ENCODE results near the gene HSPA8. TPM values are rescaled to one million over a fixed set of nuclear protein-coding genes. Genes with fewer than 3 reads are reported as not detected.

The HSPA8 gene
- total and polyA plus RNA-seq, 2 of the 13 experiments (the other 11 are each of a cell fraction or from before 2014, with no cell fraction given), result 936 to 2,151 TPM

GRCh38 chr11:123065621-123066020 is 3.7 kb upstream of the HSPA8 start:
- Histone ChIP-seq H3K4me1 (ENCODE audit: insufficient read depth, low read length) (peaks cover 19% of the 10 kb centered on the region), H3K9ac (ENCODE audit: insufficient read depth, low read depth, low read length) (no peak overlapping the region), H4K20me1 (ENCODE audit: insufficient read depth, low read length) (peaks cover 10% of the 10 kb centered on the region), H3K27ac (ENCODE audit: extremely low read length, insufficient read depth, low read length) (no peak overlapping the region), H3K79me2 (ENCODE audit: insufficient read depth, low read length) (peaks cover 33% of the 10 kb centered on the region), H3K27me3 (ENCODE audit: control insufficient read depth in 1 of 2, insufficient read depth in 2 of 2, low read length in 2 of 2) (no peaks in the 10 kb centered on the region; a peak in 1 of 5 replicates), H3K4me3 (replicated peaks in 1 of 3; ENCODE audit: insufficient read depth in 1 of 3, low read depth in 2 of 3, low read length in 3 of 3) (no peak overlapping the region), H3K9me3 (ENCODE audit: low read length) (no peaks in the 10 kb centered on the region), H2AFZ (ENCODE audit: low read length) (no peak overlapping the region), H3K36me3 (replicated peaks in 1 of 2; ENCODE audit: control insufficient read depth in 1 of 2, insufficient read depth in 2 of 2, low read length in 2 of 2) (peaks cover 0 to 5% of the 10 kb centered on the region in 2 experiments; a peak in 2 of 5 replicates), H3K4me2 (ENCODE audit: low read depth, low read length) (no peak overlapping the region)
- ChIA-PET CTCF (ENCODE audit: low intra/inter-chr PET ratio, low total read pairs) (no interaction called here), POLR2A (no interaction called here)
- no peak for DNase-seq (ENCODE audit: low spot score)
- in situ Hi-C loops (cut with HindIII; ENCODE audit: extremely low pct_ligation_motif_present, low pct_unique_long_range_greater_than_20kb) (no loop called here), intact Hi-C loops (cut with micrococcal nuclease; ENCODE audit: unreplicated experiment) (no loop called here)
- ATAC-seq, result no peak
- TF ChIP-seq RBFOX2 (IDR thresholded peaks at IDR 0.05; ENCODE audit: low read depth, low read length) (peak; percentile 19; the same call in 1 of the 2 replicates), BATF2 (CRISPR knock-in tag; IDR thresholded peaks at IDR 0.05) (no peak)
- 98% methylated on average over 2 of the region's 2 CpGs for WGBS (ENCODE audit: low lambda C conversion rate)
- FAIRE-seq, result no peak
- BruUV-seq (replicated peaks), result no TSS peak

GRCh38 chr11:123063826-123064657 is 2.1 kb upstream of the HSPA8 start:
- Histone ChIP-seq H3K9ac (ENCODE audit: insufficient read depth, low read depth, low read length) (peak overlapping the region; percentile 100), H3K36me3 (replicated peaks in 1 of 2; ENCODE audit: control insufficient read depth in 1 of 2, insufficient read depth in 2 of 2, low read length in 2 of 2) (peaks cover 7 to 20% of the 10 kb centered on the region in 2 experiments), H3K9me3 (ENCODE audit: low read length) (no peaks in the 10 kb centered on the region), H4K20me1 (ENCODE audit: insufficient read depth, low read length) (peaks cover 25% of the 10 kb centered on the region), H3K27me3 (ENCODE audit: control insufficient read depth in 1 of 2, insufficient read depth in 2 of 2, low read length in 2 of 2) (no peaks in the 10 kb centered on the region; a peak in 1 of 5 replicates), H3K4me1 (ENCODE audit: insufficient read depth, low read length) (peaks cover 35% of the 10 kb centered on the region), H3K27ac (ENCODE audit: extremely low read length, insufficient read depth, low read length) (peak overlapping the region; percentile 98), H3K79me2 (ENCODE audit: insufficient read depth, low read length) (peaks cover 49% of the 10 kb centered on the region), H2AFZ (ENCODE audit: low read length) (no peak overlapping the region), H3K4me2 (ENCODE audit: low read depth, low read length) (peak overlapping the region; percentile 76), H3K4me3 (replicated peaks in 1 of 3; ENCODE audit: insufficient read depth in 1 of 3, low read depth in 2 of 3, low read length in 3 of 3) (peak overlapping the region; percentile 89 to 92 (median 90); a peak in 5 of 6 replicates)
- intact Hi-C loops (cut with micrococcal nuclease; ENCODE audit: unreplicated experiment) (loop anchor here (5.0 kb wide), 1 partner anchor 422 kb away; no protein-coding TSS in a partner anchor), in situ Hi-C loops (cut with HindIII; ENCODE audit: extremely low pct_ligation_motif_present, low pct_unique_long_range_greater_than_20kb) (no loop called here)
- POLR2A ChIA-PET, result interaction anchor here (1.1 to 2.9 kb wide), 2 partner anchors 10 to 19 kb away, joined by 3 to 38 read pairs; no protein-coding TSS in a partner anchor
- TF ChIP-seq NR1H2 (CRISPR knock-in tag; IDR thresholded peaks at IDR 0.05; ENCODE audit: borderline replicate concordance, low read depth) (no peak), ZNF556 (CRISPR knock-in tag; IDR thresholded peaks at IDR 0.05; ENCODE audit: borderline replicate concordance) (no peak), HDAC6 (IDR thresholded peaks at IDR 0.05; ENCODE audit: low read depth, low read length) (no peak), ZFP90 (CRISPR knock-in tag; IDR thresholded peaks at IDR 0.05; ENCODE audit: borderline replicate concordance) (no peak), CEBPB (IDR thresholded peaks at IDR 0.05; ENCODE audit: borderline replicate concordance, low read depth, low read length) (no peak)
- 86% methylated on average over 9 of the region's 9 CpGs for whole genome bisulfite sequencing (ENCODE audit: low lambda C conversion rate)
- CTCF ChIA-PET (ENCODE audit: low intra/inter-chr PET ratio, low total read pairs), result no interaction called here
- no TSS peak for BruUV-seq (replicated peaks)
- no peak for FAIRE-seq
- no peak for DNase-seq (ENCODE audit: low spot score)
- no peak for ATAC-seq
